ENCODE measurements around the gene ALKBH2. TPM values are rescaled to one million over a fixed set of nuclear protein-coding genes. Genes with fewer than 3 reads are reported as not detected.

The ALKBH2 gene
- total and polyA plus RNA-seq, 2 experiments from 2014 or later: 14.8 to 20.4 TPM

- TF ChIP-seq EZH2 (IDR thresholded peaks at IDR 0.05; ENCODE audit: insufficient read depth, poor library complexity, severe bottlenecking): no peak
- no peak for TF ChIP-seq EZH2phosphoT487 (IDR thresholded peaks at IDR 0.05; ENCODE audit: insufficient read depth, low read depth)
- WGBS, 2 experiments (ENCODE audit: low coverage in 1 of 2, low lambda C conversion rate in 2 of 2, missing lambda C conversion rate in 2 of 2): 1 to 2% methylated on average over 30 to 32 of the region's 32 CpGs
- H3K4me1 ChIP-seq (ENCODE audit: insufficient read depth): peaks cover 25% of the 10 kb centered on the region
- peak overlapping the region; percentile 87 for H3K4me2 ChIP-seq (ENCODE audit: unreplicated experiment)
- H2AFZ ChIP-seq: peak overlapping the region; percentile 81
- peak overlapping the region; percentile 78 for H3K27ac ChIP-seq
- peaks cover 24% of the 10 kb centered on the region for H3K79me2 ChIP-seq (ENCODE audit: insufficient read depth)
- peak; percentile 84 for DNase-seq
- H3K9ac ChIP-seq: peak overlapping the region; percentile 89
- no peaks in the 10 kb centered on the region for H3K27me3 ChIP-seq (replicated peaks; ENCODE audit: insufficient read depth)
- H4K20me1 ChIP-seq (ENCODE audit: insufficient read depth): no peaks in the 10 kb centered on the region
- H3K9me3 ChIP-seq (ENCODE audit: low read depth): no peaks in the 10 kb centered on the region
- peaks cover 24% of the 10 kb centered on the region for H3F3A ChIP-seq (ENCODE audit: insufficient read depth)
- peak overlapping the region; percentile 80 for H3K4me3 ChIP-seq
- in situ Hi-C loops (cut with MboI): loop anchor here (10.0 kb wide), 1 partner anchor 533 kb away; the partner anchor contains the start of genes ISCU and SART3
- peaks cover 1% of the 10 kb centered on the region for H3K36me3 ChIP-seq (ENCODE audit: low read depth)
- no peaks in the 10 kb centered on the region for H3K9me2 ChIP-seq (ENCODE audit: insufficient read depth)
Observed at GRCh38 chr12:109098183-109098604, 4.9 kb upstream of the ALKBH2 start.

GRCh38 chr12:109097435-109098182 lies 4.3 kb upstream of the ALKBH2 start, which contains the start of gene UNG:
Gene UNG, plus strand, starts transcription at chr12:109097597. Its CDS starts 83 bp downstream, at chr12:109097680.
- Histone ChIP-seq H3F3A (ENCODE audit: insufficient read depth) (peaks cover 22% of the 10 kb centered on the region), H3K9ac (peak within 1 kb of the TSS; percentile 89), H3K27ac (peak within 1 kb of the TSS; percentile 78), H3K9me3 (ENCODE audit: low read depth) (no peaks in the 10 kb centered on the region), H3K4me1 (ENCODE audit: insufficient read depth) (peaks cover 28% of the 10 kb centered on the region), H4K20me1 (ENCODE audit: insufficient read depth) (no peaks in the 10 kb centered on the region), H3K79me2 (ENCODE audit: insufficient read depth) (peaks cover 30% of the 10 kb centered on the region), H3K36me3 (ENCODE audit: low read depth) (no peaks in the 10 kb centered on the region), H3K27me3 (replicated peaks; ENCODE audit: insufficient read depth) (no peaks in the 10 kb centered on the region), H3K4me2 (ENCODE audit: unreplicated experiment) (peak within 1 kb of the TSS; percentile 87), H2AFZ (peak within 1 kb of the TSS; percentile 81), H3K9me2 (ENCODE audit: insufficient read depth) (no peaks in the 10 kb centered on the region), H3K4me3 (peak within 1 kb of the TSS; percentile 80)
- TF ChIP-seq EZH2 (IDR thresholded peaks at IDR 0.05; ENCODE audit: insufficient read depth, poor library complexity, severe bottlenecking) (no peak), EZH2phosphoT487 (IDR thresholded peaks at IDR 0.05; ENCODE audit: insufficient read depth, low read depth) (no peak)
- WGBS, 2 experiments (ENCODE audit: low coverage in 1 of 2, low lambda C conversion rate in 2 of 2, missing lambda C conversion rate in 2 of 2): 1 to 2% methylated on average over 29 to 54 of the region's 71 CpGs
- in situ Hi-C loops (cut with MboI): loop anchor here (10.0 kb wide), 1 partner anchor 533 kb away; the partner anchor contains the start of genes ISCU and SART3
- peak; percentile 99 for DNase-seq

DNA sequence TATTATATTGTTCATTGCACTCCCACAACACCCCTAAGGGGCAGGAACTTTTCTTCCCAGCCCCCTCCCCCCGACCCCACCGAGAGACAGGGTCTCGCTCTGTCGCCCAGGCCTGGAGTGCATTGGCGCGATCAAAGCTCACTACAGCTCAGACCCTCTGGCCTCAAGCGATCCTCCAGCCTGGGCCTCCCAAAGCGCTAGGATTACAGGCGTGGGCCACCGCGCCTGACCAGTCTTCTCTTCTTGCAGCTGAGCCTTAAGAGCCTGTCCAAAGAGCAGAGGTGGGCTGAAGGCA lies 3.8 kb upstream of the ALKBH2 start:
- Histone ChIP-seq H3K4me2 (ENCODE audit: unreplicated experiment) (peak overlapping the region; percentile 74), H3K4me3 (peak overlapping the region; percentile 80), H2AFZ (peak overlapping the region; percentile 66), H3K79me2 (ENCODE audit: insufficient read depth) (peaks cover 35% of the 10 kb centered on the region), H3K9ac (peak overlapping the region; percentile 66), H3K9me2 (ENCODE audit: insufficient read depth) (no peaks in the 10 kb centered on the region), H4K20me1 (ENCODE audit: insufficient read depth) (no peaks in the 10 kb centered on the region), H3K4me1 (ENCODE audit: insufficient read depth) (peaks cover 28% of the 10 kb centered on the region), H3K36me3 (ENCODE audit: low read depth) (no peaks in the 10 kb centered on the region), H3K27me3 (replicated peaks; ENCODE audit: insufficient read depth) (no peaks in the 10 kb centered on the region), H3K9me3 (ENCODE audit: low read depth) (no peaks in the 10 kb centered on the region), H3K27ac (no peak overlapping the region), H3F3A (ENCODE audit: insufficient read depth) (peaks cover 17% of the 10 kb centered on the region)
- in situ Hi-C loops (cut with MboI): loop anchor here (10.0 kb wide), 1 partner anchor 532 kb away; the partner anchor contains the start of genes ISCU and SART3
- no peak for DNase-seq
- no peak for TF ChIP-seq EZH2 (IDR thresholded peaks at IDR 0.05; ENCODE audit: insufficient read depth, poor library complexity, severe bottlenecking)
- no peak for TF ChIP-seq EZH2phosphoT487 (IDR thresholded peaks at IDR 0.05; ENCODE audit: insufficient read depth, low read depth)
- 19 to 23% methylated on average over 10 to 11 of the region's 11 CpGs for WGBS, 2 experiments (ENCODE audit: low coverage in 1 of 2, low lambda C conversion rate in 2 of 2, missing lambda C conversion rate in 2 of 2)

DNA sequence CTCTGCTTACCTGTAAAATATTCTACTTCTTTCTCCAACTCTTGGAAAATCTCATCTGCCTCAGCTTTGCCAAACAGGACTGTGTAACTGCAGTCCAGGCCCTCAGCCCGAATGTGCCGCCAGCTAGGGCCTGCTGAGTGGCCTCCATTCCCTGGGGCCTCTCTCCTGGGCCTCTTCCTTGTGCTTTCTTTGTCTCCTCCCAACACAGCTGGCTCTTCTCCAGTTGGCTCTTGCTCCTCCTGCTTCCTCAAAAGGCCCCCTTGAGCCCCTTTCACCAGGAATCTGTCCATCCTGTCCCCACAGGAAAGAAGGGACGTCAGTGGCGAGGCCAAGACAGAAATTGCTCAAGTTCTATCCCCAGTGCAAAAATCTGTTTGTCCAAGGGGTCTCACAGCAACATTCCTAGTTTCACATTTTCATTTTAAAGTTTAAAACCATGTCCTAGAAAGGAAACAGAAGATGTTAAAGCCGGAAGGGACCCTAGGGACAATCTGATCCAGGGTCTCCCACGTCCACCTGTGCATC lies 713 bp downstream of the ALKBH2 start:
- in situ Hi-C loops (cut with MboI): loop anchor here (10.0 kb wide), 1 partner anchor 528 kb away; the partner anchor contains the start of genes ISCU and SART3
- peak overlapping the region; percentile 93 for H2AFZ ChIP-seq
- 0 out of 2 replicates have a peak overlapping the region, but pooled peaks have one; percentile 43 for H3K27ac ChIP-seq
- peak overlapping the region; percentile 87 for H3K9ac ChIP-seq
- no peaks in the 10 kb centered on the region for H3F3A ChIP-seq (ENCODE audit: insufficient read depth)
- peaks cover 19% of the 10 kb centered on the region for H3K79me2 ChIP-seq (ENCODE audit: insufficient read depth)
- H3K36me3 ChIP-seq (ENCODE audit: low read depth): peaks cover 6% of the 10 kb centered on the region; the same call in 1 of the 2 replicates
- 51 to 55% methylated on average over 6 of the region's 6 CpGs for WGBS, 2 experiments (ENCODE audit: low coverage in 1 of 2, low lambda C conversion rate in 2 of 2, missing lambda C conversion rate in 2 of 2)
- H3K4me2 ChIP-seq (ENCODE audit: unreplicated experiment): peak overlapping the region; percentile 95
- no peaks in the 10 kb centered on the region for H3K27me3 ChIP-seq (replicated peaks; ENCODE audit: insufficient read depth)
- peaks cover 16% of the 10 kb centered on the region for H3K4me1 ChIP-seq (ENCODE audit: insufficient read depth)
- no peaks in the 10 kb centered on the region for H4K20me1 ChIP-seq (ENCODE audit: insufficient read depth)
- H3K4me3 ChIP-seq: peak overlapping the region; percentile 82
- DNase-seq: no peak
- H3K9me2 ChIP-seq (ENCODE audit: insufficient read depth): no peaks in the 10 kb centered on the region
- no peaks in the 10 kb centered on the region for H3K9me3 ChIP-seq (ENCODE audit: low read depth)
- TF ChIP-seq EZH2 (IDR thresholded peaks at IDR 0.05; ENCODE audit: insufficient read depth, poor library complexity, severe bottlenecking): no peak
- TF ChIP-seq EZH2phosphoT487 (IDR thresholded peaks at IDR 0.05; ENCODE audit: insufficient read depth, low read depth): no peak
